GM10266 (cell line): ENCODE measurements around the gene RNF212.

Source experiments
- DNase-seq: peaks from one replicate; pipeline ENCODE4 v3.0.0; 2012; ENCODE audit errors: extremely low spot score
- TF ChIP-seq, protein P1 (sequence below): IDR thresholded peaks from 2 replicates; pipeline ENCODE4 v1.5.1; 2012; ENCODE audit warnings: mild to moderate bottlenecking, low read depth; ENCODE audit not compliant: control insufficient read depth, insufficient read depth; ENCODE audit errors: missing control alignments

The RNF212 gene

DNA sequence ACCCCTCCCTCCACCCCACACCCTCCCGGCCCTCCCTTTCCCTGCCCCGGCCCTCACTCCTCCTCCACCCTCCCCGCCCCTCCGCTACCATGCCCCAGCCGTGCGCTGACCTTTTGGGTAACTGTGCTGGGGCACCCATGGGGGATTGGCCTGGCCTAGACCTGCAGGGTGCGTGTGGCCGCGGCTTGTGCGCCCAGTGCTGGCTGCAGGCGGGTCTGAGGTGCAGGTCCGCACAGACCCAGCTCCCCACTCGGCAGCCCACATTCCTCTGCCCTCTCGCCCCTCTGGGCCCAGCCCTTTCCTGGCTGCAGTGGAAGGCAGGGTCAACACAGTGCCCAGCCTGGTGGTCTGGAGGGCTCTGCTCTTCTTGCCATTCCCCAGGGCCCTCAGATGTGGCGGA lies 77.3 kb downstream of the RNF212 start:
- DNase-seq, result no peak
- TF ChIP-seq, protein P1, sequence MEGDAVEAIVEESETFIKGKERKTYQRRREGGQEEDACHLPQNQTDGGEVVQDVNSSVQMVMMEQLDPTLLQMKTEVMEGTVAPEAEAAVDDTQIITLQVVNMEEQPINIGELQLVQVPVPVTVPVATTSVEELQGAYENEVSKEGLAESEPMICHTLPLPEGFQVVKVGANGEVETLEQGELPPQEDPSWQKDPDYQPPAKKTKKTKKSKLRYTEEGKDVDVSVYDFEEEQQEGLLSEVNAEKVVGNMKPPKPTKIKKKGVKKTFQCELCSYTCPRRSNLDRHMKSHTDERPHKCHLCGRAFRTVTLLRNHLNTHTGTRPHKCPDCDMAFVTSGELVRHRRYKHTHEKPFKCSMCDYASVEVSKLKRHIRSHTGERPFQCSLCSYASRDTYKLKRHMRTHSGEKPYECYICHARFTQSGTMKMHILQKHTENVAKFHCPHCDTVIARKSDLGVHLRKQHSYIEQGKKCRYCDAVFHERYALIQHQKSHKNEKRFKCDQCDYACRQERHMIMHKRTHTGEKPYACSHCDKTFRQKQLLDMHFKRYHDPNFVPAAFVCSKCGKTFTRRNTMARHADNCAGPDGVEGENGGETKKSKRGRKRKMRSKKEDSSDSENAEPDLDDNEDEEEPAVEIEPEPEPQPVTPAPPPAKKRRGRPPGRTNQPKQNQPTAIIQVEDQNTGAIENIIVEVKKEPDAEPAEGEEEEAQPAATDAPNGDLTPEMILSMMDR, result no peak

DNA sequence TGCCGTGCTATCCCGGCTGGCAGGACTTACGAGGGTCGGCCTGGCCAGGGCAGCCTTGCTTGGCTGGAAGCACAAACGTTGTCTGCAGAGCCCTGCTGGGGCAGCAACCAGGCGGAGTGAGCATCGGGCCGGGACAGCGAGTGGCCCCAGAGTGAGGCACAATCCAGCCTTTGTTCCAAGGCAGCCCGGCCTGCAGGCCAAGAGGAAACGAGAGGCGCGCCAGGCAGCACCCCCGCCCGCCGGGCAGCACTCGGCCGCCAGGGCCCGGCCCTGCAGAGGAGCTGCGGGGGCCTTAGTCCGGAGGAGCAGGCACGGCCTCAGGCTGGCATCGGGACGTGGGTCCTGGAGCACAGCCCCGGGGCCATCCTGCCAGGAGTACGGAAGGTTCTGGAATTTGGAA lies 77.9 kb downstream of the RNF212 start:
- TF ChIP-seq, protein P1, result no peak
- DNase-seq, result no peak

DNA sequence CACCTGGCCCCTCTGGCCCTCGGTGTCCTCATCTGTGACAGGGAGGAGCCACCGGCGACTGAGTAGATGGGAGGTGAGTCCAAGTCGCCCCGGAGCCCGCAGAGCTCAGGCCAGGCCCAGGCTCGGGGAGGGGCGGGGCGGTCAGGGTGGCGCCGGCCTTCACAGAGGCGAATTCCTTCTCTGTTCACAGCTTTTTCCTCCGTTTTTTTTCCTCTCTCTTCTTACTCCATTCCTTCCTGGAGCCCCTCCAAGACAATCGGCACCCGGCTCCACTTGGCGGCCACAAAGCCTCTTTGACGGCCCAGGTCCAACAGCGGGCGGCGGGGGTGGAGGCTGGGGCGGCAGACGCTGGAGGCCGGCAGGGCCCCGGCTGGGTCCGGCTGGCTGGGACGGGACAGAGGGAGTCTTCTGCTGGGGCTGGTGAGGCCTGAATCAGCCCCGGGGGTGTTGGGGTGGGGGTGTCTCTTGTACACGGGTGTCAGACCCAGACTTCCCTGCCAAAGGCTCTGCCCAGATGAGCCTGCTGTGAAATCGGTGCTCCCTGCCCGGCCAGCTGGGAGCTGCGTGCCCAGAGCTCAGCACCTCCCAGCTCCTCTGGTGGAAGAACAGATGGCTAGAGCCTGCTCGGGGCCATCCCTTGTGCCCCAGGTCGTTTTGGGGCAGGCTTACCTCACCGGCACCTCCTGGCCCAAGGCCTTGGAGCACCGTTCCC lies 79.4 kb downstream of the RNF212 start:
- no peak for DNase-seq
- TF ChIP-seq, protein P1, result no peak

DNA sequence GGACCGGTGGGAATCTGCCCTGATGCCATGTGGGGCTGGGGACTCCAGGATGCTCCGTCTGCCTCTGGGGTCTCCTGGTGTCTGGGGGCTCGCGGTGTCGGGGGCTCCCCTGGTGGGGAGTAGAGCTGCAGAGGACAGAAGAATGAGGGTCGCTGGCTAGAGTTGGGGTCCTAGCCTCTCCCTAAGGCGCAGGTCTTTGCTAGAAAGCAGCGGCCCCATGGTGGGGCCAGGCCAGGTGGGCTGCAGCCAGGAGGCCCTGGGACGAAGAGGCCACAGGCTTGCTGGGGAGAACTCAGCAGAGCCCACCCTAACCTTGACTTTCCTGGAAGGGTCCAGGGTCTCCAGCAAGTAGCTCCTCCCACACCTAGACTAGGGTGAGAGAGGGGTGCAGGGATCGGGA lies 80.5 kb downstream of the RNF212 start:
- DNase-seq, result no peak

DNA sequence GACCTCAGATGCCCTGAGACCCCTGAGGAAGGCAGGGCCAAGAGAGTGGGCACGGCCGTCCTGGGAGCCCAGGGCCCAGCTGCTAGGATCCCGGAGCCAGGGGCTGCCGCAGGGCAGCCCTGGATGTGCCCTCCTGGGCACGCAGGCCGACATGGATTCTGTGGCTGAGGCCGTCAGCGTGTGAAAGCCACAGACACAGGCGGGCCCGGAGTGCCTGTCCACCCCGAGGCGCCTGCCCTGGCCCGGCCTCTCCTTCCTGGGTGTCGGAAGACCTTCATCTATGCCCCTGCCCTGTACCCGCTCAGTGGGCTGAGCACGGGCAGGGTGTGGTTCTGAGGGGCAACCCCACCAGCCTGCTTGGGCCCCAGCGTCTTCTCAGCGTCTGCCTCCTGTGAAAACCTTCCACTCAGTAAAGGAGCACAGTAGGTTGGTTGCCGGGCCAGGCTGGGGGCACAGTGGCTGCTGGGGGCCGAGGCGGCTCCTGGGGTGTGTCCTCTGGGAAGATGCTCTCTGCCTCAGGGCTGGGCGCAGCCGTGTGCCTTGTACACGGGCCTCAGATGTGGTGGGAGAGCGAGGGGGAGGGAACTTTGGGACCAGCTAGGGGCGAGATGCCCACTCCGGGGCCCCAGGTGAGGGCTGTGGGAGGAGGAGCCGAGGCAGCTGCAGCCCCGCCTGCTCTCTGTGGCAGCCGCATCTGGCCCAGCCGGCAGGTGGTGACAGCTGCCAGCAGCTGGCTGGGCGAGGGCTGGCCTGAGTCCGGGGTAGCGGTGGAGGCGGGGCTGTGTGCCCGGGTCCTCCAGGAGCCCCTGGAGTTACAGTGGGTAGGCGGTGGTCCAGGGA lies 81.2 kb downstream of the RNF212 start:
- TF ChIP-seq, protein P1, result no peak
- DNase-seq, result no peak

More for the DNA sequence above, 80.5 kb downstream of the RNF212 start:
- TF ChIP-seq, protein P1, result no peak

DNA sequence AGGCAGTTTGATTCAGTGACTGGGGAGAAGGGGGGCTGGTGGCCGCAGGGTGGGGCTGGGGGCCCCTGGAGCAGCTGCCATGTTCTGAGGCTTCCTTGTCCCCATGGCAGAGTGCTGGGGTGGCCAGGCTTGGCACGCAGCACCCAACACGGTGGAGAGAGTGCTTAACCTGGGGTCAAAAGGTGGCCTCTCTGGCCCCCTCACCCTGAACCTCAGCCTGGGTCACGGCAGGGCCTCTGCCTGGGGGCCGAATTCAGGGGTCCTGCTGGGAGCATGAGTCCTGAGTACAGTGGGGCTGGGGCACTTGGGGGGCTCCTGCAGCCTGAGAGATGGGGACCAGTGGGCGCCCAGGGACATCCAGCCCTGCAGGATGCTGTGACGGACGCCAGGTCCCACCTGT lies 82.0 kb downstream of the RNF212 start:
- DNase-seq, result no peak
- TF ChIP-seq, protein P1, result no peak

DNA sequence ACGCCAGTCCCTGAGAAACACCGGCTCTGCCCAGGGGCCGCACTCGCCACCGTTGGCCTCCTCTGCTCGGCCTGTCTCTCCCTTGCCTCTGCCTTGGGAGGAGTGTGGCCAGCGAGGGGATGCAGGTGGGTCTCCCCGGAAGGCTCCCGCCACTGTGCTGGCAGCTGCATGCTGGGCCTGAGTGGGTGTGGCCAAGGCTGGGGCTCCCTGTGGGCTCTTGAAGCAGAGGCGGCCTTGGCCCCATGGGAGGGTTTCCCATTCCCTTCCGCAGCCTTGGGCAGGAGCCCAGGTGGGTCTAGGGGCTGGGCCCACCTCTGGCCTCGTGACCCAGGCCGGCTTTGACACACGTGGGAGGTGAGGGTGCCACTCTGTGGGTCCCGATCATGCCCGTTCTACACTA lies 82.8 kb downstream of the RNF212 start:
- no peak for DNase-seq
- TF ChIP-seq, protein P1, result no peak
